NT2/D1 (cell line): ENCODE measurements around the gene GAREM1.

Experiments
- DNase-seq: peaks from one replicate; pipeline ENCODE4 v3.0.0-alpha.2; 2011; ENCODE audit warnings: low read depth, low spot score
- H3K27me3 ChIP-seq: 2 replicates; pipeline ENCODE4 v1.6.0; 2011; ENCODE audit warnings: mild to moderate bottlenecking; ENCODE audit not compliant: insufficient read length, insufficient read depth
- H3K36me3 ChIP-seq: 2 replicates; pipeline ENCODE4 v1.6.1; 2011; ENCODE audit warnings: mild to moderate bottlenecking, low read length, mixed read lengths; ENCODE audit not compliant: insufficient read depth, insufficient read length
- H3K4me1 ChIP-seq: 2 replicates; pipeline ENCODE4 v1.5.1; 2011; ENCODE audit not compliant: insufficient read depth, insufficient read length
- H3K4me3 ChIP-seq: 2 replicates; pipeline ENCODE4 v1.5.1; 2011; ENCODE audit warnings: low read depth; ENCODE audit not compliant: insufficient read length
- H3K9ac ChIP-seq: 2 replicates; pipeline ENCODE4 v1.6.0; 2011; ENCODE audit warnings: low read depth; ENCODE audit not compliant: insufficient read length
- H3K9me3 ChIP-seq: 2 replicates; pipeline ENCODE4 v1.5.1; 2011; ENCODE audit warnings: mild to moderate bottlenecking, low read length; ENCODE audit not compliant: insufficient read depth
- SUZ12 ChIP-seq: IDR thresholded peaks from 2 replicates; pipeline ENCODE4 v1.6.1; 2011; ENCODE audit not compliant: insufficient read length, insufficient read depth; ENCODE audit errors: extremely low read depth
- YY1 ChIP-seq: IDR thresholded peaks from 2 replicates; pipeline ENCODE4 v1.6.1; 2011; ENCODE audit not compliant: insufficient read length, insufficient read depth
- ZNF274 ChIP-seq: IDR thresholded peaks from 2 replicates; pipeline ENCODE4 v1.6.1; 2011; ENCODE audit warnings: mild to moderate bottlenecking, low read depth, low read length

Gene GAREM1

GRCh38 chr18:32459361-32460101, 11.2 kb downstream of the GAREM1 start:
- no peaks in the 10 kb centered on the region for H3K4me1 ChIP-seq
- H3K36me3 ChIP-seq, result no peaks in the 10 kb centered on the region
- H3K9ac ChIP-seq, result no peak overlapping the region
- no peaks in the 10 kb centered on the region for H3K27me3 ChIP-seq
- no peak for DNase-seq
- no peak for TF ChIP-seq YY1
- TF ChIP-seq ZNF274, result no peak
- no peak for TF ChIP-seq SUZ12
- no peak overlapping the region for H3K4me3 ChIP-seq
- H3K9me3 ChIP-seq, result no peaks in the 10 kb centered on the region

- TF ChIP-seq SUZ12 (no peak), ZNF274 (no peak), YY1 (no peak)
- Histone ChIP-seq H3K9me3 (no peaks in the 10 kb centered on the region), H3K4me1 (no peaks in the 10 kb centered on the region), H3K36me3 (no peaks in the 10 kb centered on the region), H3K9ac (no peak overlapping the region), H3K4me3 (no peak overlapping the region), H3K27me3 (no peaks in the 10 kb centered on the region)
- no peak for DNase-seq
These were observed 15.3 kb downstream of the GAREM1 start for GRCh38 chr18:32455361-32455760.

- TF ChIP-seq SUZ12, result no peak
- no peak for TF ChIP-seq YY1
- TF ChIP-seq ZNF274, result no peak
- H3K9ac ChIP-seq, result no peak overlapping the region
- no peaks in the 10 kb centered on the region for H3K9me3 ChIP-seq
- no peaks in the 10 kb centered on the region for H3K36me3 ChIP-seq
- DNase-seq, result no peak
- no peaks in the 10 kb centered on the region for H3K4me1 ChIP-seq
- no peak overlapping the region for H3K4me3 ChIP-seq
- no peaks in the 10 kb centered on the region for H3K27me3 ChIP-seq
These were observed 16.1 kb downstream of the GAREM1 start for GRCh38 chr18:32454593-32454992.

GRCh38 chr18:32450874-32451273, 19.8 kb downstream of the GAREM1 start:
- Histone ChIP-seq H3K4me3 (no peak overlapping the region), H3K4me1 (no peaks in the 10 kb centered on the region), H3K27me3 (no peaks in the 10 kb centered on the region), H3K36me3 (no peaks in the 10 kb centered on the region), H3K9me3 (no peaks in the 10 kb centered on the region), H3K9ac (no peak overlapping the region)
- no peak for TF ChIP-seq ZNF274
- TF ChIP-seq SUZ12, result no peak
- no peak for TF ChIP-seq YY1
- DNase-seq, result no peak

- Histone ChIP-seq H3K4me1 (no peaks in the 10 kb centered on the region), H3K36me3 (no peaks in the 10 kb centered on the region), H3K27me3 (no peaks in the 10 kb centered on the region), H3K9ac (no peak overlapping the region), H3K9me3 (no peaks in the 10 kb centered on the region), H3K4me3 (no peak overlapping the region)
- TF ChIP-seq YY1 (no peak), ZNF274 (no peak), SUZ12 (no peak)
- no peak for DNase-seq
These were observed 20.5 kb downstream of the GAREM1 start for GRCh38 chr18:32450026-32450691.

- Histone ChIP-seq H3K4me1 (no peaks in the 10 kb centered on the region), H3K36me3 (no peaks in the 10 kb centered on the region), H3K9me3 (no peaks in the 10 kb centered on the region), H3K9ac (no peak overlapping the region), H3K4me3 (no peak overlapping the region), H3K27me3 (no peaks in the 10 kb centered on the region)
- DNase-seq, result no peak
- TF ChIP-seq YY1 (no peak), SUZ12 (no peak), ZNF274 (no peak)
These were observed 23.9 kb downstream of the GAREM1 start for GRCh38 chr18:32446780-32447179.

- no peak overlapping the region for H3K9ac ChIP-seq
- TF ChIP-seq ZNF274 (no peak), YY1 (no peak)
- no peaks in the 10 kb centered on the region for H3K36me3 ChIP-seq
- no peak for DNase-seq
- H3K27me3 ChIP-seq, result no peaks in the 10 kb centered on the region
- H3K4me1 ChIP-seq, result peaks cover 2% of the 10 kb centered on the region
- no peak overlapping the region for H3K4me3 ChIP-seq
- H3K9me3 ChIP-seq, result no peaks in the 10 kb centered on the region
These were observed 24.8 kb downstream of the GAREM1 start for GRCh38 chr18:32445846-32446245.
